HG03060 (cell line): Measurements from ENCODE around the gene RINL.
"Not testable (repeated sequence)": the region's sequence is repeated elsewhere in the genome, so short reads cannot be mapped to it uniquely, and the experiment has no call there.

Experiments used
- ATAC-seq: cut with Tn5 transposase; IDR thresholded peaks from one replicate; pipeline ENCODE4 v1.9.1; 2021; ENCODE audit warnings: low read depth, moderate number of reproducible peaks; ENCODE audit not compliant: unreplicated experiment

RINL gene

DNA sequence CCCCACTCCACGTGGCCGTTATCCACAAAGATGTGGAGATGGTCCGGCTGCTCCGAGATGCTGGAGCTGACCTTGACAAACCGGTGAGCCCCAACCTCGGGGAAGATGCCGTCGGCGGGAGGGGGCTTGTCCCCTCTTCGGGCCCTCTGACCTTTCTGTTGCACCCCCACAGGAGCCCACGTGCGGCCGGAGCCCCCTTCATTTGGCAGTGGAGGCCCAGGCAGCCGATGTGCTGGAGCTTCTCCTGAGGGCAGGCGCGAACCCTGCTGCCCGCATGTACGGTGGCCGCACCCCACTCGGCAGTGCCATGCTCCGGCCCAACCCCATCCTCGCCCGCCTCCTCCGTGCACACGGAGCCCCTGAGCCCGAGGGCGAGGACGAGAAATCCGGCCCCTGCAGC lies 29.2 kb upstream of the RINL start:
- no peak for ATAC-seq

DNA sequence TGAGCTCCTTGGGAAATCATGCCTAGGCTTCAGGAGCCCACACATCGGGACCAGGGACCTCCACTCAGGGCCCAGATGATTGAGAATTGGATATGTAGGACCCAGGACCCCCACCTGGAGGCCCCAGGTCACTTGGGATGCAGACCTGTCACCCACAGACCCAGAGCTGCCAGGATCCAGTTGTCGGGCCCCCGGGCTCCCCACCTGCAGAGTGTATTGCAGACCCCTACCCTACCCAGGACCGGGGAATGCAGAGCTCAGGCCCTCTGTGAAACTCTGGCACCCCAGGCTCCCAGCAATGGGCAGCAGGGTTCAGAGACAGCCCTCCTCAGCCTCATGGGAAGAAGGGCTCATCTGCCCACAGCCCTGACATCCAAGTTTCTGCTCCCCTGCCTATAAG lies 27.5 kb upstream of the RINL start:
- ATAC-seq = no peak

DNA sequence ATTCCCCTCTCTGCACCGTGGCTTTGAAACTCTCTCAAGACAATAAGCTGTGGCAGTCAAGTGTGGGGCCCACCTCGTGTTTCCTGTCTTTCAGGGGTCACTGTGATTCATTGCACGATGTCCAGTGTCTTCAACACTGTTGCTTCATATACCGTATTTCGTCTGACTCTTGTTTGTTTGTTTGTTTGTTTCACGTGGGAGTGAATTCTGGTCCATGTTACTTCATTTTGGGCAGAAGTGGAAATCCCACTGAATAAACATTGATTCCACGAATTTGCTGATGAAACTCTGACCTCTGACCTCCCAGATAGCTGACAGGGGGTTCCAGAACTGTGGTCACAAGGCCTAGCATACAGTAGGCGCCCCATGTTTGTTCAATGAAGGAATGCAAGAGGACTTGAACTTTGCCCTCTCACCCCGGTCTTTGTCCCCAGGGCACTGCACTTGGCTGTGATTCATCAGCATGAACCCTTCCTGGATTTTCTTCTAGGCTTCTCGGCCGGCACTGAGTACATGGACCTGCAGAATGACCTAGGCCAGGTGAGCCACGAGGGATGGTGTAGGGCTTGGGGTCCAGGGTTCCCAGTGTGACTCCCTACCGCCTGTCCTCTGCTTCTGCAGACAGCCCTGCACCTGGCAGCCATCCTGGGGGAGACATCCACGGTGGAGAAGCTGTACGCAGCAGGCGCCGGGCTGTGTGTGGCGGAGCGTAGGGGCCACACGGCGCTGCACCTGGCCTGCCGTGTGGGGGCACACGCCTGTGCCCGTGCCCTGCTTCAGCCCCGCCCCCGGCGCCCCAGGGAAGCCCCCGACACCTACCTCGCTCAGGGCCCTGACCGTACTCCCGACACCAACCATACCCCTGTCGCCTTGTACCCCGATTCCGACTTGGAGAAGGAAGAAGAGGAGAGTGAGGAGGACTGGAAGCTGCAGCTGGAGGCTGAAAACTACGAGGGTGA lies 26.8 kb upstream of the RINL start:
- ATAC-seq = no peak

DNA sequence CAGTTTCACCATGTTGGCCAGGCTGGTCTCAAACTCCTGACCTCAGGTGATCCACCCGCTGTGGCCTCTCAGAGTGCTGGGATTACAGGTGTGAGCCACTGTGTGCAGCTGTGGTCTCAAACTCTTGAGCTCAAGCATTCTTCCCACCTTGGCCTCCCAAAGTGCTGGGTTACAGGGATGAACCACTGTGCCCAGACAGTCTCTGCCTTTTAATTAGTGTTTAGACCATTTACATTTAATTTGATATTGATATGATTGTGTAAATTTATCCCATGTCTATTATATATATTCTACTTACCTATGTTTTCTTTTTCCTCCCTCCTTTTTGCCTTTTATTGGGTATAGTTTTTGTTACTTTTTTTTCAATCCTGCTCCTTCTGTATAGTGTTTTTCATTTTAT lies 23.6 kb upstream of the RINL start:
- no peak for ATAC-seq

DNA sequence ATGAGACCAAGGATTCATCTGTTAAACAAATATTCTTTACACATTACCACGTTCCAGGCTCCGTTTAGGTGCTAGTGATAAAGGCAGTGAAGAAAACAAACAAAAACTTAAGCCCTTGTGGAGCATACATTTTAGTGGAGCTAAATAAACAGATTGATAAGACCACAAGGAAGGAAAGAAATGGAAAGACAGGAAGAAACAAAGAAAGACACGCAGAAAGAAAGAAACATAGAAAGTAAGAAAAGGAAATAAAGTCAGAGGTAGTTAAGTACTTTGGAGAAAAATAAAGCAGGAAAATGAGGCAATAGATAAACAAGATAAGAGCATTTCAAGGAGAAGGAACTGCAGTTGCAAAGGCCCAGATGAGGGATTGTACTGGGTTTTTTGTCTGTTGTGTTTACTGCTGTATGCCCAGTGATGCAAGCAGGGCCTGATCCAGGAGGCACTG lies 22.7 kb upstream of the RINL start:
- ATAC-seq = no peak

DNA sequence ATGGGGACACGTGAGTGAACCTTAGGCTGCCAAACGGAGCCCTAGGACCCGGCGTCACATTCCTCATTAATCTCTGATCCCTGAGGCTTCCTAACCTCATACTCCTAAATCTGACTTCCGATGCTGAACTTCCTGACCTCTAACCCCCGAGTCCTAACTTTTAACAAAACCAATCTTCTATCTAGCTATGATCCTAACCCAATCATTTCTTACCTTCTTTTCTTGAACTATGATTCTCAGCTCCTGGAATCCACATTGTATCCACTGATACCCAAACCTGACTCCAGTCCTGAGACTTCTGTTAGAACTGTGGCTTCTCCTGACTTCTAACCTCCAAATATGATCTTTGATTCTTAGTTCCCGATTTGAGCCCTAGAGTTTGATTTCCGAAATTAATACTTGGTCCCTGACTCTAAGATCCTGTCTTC lies 22.1 kb upstream of the RINL start:
- ATAC-seq = no peak

DNA sequence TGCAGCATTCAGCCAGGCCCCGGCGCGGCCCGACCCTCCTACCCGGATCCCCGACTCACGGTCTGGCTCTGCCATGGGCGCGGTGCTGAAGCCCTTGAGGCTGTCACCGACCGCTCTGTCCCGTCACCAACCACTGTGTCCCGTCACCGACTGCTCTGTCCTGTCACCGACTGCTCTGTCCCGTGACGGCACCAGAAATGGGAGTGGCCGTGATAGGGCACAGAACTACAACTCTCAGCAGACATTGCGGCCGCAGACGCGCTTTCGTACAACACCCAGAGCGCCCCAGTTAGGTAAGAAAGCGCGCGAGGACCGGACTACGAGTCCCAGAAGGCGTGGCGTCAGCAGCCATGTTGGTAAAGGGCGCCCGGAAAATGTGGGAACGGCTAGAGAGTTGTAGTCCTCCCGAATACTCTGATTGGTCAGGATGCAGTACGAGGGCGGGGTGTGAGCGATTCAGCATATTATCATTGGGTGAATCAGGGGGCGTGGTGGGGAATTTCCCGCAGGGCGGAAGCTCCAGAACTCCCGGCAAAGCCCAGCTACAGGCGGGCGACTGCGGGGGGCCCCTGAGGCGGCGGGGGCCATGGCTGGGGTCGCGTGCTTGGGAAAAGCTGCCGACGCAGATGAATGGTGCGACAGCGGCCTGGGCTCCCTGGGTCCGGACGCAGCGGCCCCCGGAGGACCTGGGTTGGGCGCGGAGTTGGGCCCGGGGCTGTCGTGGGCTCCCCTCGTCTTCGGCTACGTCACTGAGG lies 21.5 kb upstream of the RINL start, which contains the start of the genes NFKBIB and SIRT2:
TSS of gene NFKBIB (plus strand) at position 523 of the 755 bp plus-strand sequence. CDS start at position 587, 64 bp downstream.
TSS of gene SIRT2 (minus strand) at position 172 of the 755 bp plus-strand sequence. CDS start at position 75, 97 bp downstream.
- ATAC-seq = peak; percentile 85

DNA sequence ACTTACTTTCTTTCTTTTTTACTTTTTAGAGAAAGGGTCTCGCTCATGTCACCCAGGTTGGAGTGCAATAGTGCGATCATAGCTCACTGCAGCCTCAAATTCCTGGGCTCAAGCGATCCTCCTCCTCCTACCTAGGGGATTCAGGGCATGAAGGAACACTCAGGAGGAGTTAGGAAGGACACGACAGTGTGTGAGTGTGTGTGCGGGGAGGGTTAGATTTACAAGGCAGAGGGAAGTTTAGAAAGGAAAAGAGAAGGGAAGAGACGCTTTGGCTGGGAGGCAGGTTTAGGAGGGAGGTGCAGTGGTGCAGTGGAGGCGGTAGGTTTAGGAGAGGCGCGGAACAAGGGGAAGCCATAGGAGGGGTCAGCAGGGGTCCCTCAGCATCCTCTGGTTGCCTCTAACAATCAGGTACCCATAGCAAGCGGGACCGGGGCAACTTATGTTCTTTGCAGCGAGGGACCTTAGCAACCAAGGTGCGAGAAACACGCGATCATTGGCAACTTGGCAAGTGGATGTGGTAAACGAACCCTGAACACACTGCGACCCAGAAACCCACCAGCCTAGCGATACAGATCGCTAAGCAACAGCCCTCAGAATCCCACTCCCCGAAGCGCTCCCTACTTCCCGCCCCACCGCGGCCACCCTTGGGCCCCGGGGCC lies 20.8 kb upstream of the RINL start:
- ATAC-seq = no peak

DNA sequence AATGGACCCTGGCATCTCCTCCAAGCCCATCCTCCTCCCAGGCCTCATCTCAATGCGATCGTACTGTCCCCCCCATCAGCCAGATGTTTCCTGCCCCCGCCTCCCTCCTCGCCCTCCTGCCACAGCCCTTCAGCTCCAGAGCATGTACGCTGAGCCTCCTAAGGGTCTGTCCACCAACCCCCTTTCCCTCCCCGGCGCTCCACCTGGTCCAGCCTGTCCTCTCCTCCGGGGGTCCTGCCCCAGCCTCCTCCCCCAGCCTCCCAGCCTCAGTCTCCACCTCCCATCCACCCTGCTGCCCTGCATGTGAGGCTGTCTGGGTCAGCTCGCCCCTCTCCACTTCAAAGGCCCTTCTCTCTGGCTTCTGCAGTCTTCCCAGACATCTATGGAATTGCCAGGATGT lies 16.9 kb upstream of the RINL start:
- no peak for ATAC-seq

DNA sequence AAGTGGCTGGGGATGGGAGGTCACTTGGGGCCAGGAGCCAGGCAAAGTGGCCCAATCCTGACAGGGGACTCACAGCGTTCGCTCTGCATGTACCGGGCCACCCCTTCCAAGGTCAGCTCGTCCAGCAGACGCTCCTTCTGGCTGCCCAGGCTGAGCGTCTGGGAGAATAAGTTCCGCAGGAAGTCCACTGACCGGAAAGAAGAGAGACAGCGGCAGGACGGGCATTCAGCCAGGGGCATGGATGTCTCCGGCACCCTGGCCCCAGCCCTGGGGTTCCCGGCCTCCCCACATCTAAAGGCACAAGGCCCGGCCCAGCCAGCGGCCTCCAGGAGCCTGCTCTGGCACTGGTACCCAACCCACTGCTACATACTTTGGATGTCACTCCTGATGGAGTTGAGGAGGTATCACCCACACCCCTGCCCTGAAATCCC lies 15.3 kb upstream of the RINL start:
- no peak for ATAC-seq

DNA sequence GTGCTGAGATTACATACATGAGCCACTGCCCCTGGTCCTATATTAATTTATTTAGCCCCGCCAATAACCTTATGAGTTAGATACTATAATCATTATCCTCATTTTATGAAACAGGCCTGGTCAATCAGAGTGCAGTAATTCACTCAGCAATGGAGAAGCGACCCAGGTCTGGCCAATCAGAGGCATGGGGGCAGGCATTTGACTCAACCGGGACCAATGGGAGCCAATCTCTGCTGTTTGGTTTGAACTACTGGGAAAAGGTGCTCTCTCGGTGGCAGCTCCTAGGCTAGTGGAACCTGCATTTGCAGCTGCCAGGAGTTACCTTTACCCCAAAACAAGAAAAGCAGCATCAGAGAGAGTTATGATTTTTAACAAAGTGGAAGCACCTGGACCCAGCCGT lies 14.8 kb upstream of the RINL start:
- ATAC-seq = no peak

DNA sequence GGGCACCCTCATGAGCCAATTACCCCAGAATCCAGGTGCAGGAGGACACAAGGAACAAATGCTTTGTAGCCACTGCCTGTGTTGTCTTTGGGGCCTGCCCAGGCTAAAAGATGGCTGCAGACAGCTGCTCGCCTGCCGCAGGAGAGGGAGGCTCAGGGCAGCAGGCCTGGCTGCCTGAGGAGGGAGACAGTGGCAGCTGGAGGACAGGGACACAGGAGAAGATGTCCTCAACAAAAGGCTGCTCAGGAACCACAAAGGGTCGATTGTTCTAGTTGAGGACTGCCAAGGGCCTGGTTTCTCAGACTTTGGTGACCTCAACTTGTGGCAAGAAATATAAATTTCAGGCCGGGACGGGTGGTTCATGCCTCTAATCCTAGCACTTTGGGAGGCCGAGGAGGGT lies 13.7 kb upstream of the RINL start:
- no peak for ATAC-seq

DNA sequence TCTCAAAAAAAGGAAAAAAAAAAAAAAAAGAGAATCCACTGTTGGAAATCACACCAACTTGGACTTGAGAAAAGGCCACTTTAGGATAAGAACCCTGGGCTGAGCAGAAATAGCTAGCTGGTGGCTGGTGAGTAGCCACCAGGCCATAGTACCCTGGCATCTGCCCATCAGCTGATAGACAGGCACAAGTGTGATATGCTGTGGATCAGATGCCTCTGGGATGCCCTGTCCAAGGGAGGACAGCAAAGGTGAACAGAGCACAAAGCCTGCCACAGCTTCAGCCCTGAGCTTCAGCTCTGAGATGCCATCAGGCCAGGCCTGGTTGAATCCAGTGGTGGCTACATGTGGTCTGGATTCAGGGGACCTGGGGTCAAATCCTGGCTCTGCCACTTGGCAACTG lies 12.6 kb upstream of the RINL start:
- ATAC-seq = no peak

DNA sequence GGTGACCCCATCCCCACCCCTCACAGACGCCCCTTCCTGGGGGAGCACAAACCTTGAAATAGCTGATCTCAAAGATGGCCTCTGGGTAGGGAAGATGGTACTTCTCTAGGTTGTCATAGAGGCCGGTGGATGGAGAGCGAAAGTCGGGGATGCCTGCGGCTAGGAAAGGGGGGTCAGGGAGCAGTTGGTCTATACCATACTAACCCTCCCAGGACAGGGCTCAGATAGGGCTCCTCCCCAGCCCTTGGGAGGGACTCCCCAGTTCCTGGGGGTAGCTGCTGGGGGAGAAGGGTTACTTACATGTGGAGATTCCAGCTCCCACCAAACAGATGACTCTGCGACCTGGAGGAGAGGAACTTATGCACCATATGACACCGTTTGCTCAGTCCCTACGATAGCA lies 11.7 kb upstream of the RINL start:
- no peak for ATAC-seq

DNA sequence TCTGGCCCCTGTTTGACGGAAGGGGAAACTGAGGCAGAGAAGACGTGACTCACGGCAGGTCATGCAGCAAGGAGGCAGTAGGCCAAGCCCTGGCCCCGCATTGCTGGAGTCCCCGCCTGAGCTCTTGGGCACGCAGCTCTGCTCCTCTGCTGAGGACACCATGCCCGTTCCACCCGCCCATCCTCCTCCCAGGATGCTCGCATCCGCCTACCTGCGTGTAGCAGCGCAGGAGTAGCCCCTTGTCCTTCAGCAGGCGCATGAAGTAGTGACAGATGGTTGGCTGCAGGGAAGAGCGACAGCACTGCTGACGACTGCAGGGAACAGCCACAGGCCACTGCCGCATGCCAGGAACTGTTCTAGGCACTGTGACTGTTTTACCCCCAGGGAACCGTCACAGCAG lies 10.8 kb upstream of the RINL start:
- ATAC-seq = no peak

DNA sequence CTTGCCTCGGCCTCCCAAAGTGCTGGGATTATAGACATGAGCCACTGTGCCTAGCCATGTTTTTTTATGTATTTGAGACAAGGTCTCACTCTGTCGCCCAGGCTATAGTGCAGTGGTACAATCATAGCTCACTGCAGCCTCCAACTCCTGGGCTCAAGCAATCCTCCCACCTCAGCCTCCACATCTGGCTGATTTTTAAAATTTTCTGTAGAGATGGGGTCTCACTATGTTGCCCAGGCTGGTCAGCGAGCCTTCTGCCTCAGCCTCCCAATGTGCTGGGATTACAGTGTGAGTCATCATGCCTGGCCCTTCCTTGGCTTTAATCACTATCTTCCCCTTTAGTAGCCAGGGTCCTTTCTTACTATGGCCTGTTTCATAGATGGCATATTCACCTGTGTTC lies 6.6 kb upstream of the RINL start:
- not testable (repeated sequence) for ATAC-seq

DNA sequence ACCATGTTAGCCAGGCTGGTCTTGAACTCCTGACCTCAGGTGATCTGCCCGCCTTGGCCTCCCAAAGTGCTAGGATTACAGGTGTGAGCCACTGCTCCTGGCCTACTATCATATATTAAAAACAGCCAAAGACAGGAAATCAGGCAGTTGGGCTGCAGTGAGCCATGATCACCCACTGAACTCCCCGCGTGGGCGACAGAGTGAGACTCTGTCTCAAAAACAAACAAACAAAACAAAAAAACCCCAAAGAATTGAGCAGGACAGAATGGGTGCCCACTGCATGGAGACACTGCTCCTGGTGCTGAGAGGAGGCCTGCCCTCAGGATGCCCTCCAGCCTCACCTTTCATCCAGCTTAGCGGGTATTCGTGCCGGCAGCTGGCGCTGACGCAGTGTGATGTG lies 5.2 kb upstream of the RINL start:
- no peak for ATAC-seq

DNA sequence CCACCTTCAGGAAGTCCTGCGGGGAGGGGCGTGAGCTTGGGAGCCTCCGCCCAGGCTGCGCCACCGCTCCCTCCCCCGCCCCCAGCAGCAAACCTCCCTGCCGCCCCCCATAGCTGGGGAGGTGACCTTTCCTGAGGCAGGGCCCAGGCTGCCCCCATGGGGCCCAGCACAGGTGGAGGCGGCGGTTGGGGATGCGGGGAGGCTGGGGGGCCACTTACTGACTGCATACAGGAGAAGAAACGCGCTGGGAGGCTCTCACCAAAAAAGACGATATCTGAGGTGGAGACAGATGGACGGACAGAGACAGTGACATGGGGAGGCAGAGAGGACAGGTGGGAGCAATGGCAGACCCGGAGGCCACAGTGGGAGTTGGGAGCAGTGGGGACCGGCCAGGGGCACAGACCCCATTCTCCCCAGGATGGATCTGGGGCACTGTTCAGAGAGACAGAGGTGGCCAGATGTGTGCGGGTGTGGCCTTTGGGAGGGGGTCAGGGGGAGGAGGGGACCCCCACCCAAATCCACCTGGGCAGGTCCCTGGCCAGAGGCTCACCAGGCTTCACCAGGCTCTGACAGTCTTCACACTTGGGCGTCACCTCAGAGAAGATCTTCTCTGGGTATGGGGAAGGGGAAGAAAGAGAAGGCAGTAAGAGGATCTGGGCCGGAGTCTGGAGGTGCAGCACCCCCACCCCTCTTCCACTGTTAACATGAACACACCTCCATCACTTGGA lies 3.0 kb upstream of the RINL start:
- ATAC-seq = no peak

DNA sequence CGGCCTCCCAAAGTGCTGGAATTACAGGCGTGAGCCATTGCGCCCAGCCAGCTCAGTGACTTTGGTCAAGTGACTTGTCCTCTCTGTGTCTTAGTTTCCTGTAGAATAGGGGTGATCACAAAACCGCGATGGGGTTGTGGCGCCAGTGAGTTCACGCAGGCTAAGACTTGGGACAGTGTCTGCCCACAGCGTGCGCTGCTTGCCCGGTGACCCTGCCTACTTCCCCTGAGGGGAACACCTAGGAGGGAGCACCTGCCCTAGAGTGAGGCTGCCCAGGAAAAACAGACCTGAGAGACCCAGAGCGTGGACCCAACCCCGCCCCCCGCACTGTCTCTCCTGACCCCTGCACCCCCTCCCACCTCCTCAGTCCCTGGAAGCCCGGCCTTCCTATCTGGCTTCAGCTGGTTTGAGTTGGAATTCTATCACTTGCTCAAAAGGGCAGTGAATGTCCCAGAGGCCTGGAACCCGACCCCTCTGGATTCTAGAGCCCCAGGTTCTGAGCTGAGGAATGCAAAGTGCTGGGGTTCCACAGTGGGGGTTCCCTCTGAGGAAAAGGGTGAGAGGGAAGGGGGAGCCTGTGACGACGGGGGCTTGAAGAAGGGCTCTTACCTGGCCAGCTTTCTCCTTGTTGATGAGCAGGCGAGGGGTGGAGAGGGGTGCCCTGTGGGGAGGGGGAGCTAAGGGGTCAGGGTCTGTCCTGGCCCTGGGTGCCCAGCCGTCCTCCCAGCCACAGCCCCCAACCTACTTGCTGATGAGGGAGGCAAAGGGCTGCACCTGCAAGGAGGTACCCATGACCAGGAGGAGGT lies 2.2 kb upstream of the RINL start:
- no peak for ATAC-seq
